HFF-Myc (cell line): ENCODE data around the gene TPX2.

Source experiments
- DNase-seq: peaks from one replicate; pipeline ENCODE4 v3.0.0-alpha.2; 2011; ENCODE audit warnings: low read depth; ENCODE audit errors: extremely low read depth
- H3K4me3 ChIP-seq: replicated peaks from 2 replicates; pipeline ENCODE4 v1.5.1; 2011; ENCODE audit warnings: low read depth, mild to moderate bottlenecking, control low read depth, low read length
- TF ChIP-seq, protein P1 (sequence below): IDR thresholded peaks from 2 replicates; pipeline ENCODE4 v1.5.1; 2012; ENCODE audit warnings: mild to moderate bottlenecking, low read depth, low read length, control low read depth; ENCODE audit errors: missing control alignments

The TPX2 gene

DNA sequence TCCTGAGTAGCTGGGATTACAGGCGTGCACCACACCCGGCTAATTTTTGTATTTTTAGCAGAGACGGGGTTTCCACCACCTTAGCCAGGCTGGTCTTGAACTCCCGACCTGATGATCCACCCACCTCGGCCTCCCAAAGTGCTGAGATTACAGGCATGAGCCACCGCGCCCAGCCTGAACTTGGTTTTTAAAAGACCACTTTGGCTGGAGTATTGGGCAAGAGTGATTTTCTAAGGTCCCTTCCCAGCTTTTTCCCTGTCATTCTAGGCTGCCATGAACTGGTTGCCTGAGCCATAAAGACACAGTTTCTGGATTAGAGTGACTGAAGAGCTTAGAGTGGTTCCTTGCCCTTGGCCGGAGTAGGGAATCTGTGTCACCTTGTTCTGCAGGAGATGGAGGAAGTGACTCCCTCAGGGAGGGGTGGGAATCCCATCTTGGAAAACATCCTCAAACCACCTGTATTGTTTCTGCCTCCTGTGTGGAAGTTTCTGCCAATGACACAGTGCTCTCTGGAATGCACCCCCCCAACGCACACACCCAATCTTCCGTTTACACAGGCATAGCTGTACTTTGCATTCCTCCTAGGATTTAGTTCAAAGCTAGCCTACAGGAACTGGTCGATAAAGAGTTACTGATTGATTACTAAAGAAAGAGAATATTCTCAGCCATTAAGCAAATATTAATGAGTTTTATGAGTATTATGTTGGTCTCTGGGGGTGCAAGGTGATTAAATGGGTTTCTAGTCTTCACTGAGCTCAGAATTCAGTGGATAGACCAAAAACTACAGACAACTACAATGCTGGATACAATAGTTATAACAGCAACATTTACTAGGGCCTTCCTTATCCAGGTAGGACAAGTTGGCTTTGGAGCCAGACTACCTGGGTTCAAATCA lies 34.6 kb upstream of the TPX2 start:
- no peak overlapping the region for H3K4me3 ChIP-seq
- TF ChIP-seq, protein P1, sequence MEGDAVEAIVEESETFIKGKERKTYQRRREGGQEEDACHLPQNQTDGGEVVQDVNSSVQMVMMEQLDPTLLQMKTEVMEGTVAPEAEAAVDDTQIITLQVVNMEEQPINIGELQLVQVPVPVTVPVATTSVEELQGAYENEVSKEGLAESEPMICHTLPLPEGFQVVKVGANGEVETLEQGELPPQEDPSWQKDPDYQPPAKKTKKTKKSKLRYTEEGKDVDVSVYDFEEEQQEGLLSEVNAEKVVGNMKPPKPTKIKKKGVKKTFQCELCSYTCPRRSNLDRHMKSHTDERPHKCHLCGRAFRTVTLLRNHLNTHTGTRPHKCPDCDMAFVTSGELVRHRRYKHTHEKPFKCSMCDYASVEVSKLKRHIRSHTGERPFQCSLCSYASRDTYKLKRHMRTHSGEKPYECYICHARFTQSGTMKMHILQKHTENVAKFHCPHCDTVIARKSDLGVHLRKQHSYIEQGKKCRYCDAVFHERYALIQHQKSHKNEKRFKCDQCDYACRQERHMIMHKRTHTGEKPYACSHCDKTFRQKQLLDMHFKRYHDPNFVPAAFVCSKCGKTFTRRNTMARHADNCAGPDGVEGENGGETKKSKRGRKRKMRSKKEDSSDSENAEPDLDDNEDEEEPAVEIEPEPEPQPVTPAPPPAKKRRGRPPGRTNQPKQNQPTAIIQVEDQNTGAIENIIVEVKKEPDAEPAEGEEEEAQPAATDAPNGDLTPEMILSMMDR: no peak
- no peak for DNase-seq

DNA sequence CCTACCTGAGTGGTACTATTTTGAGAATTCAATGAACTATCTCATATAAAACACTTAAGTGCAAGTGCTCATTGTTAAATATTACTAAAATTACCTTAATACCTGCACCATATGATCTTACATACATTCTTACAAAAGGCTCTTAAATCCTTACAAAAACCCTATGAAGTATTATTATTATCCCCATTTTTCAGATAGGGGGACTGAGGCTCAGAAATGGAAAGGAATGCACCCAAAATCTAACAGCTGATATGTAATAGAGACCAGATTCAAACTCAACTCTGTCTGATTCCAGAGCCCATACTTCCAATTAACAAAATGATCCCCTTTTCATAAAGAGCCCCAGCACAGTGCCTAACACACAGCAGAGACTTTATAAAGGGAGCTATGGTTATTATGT lies 33.9 kb upstream of the TPX2 start:
- H3K4me3 ChIP-seq: no peak overlapping the region
- TF ChIP-seq, protein P1: no peak
- no peak for DNase-seq

DNA sequence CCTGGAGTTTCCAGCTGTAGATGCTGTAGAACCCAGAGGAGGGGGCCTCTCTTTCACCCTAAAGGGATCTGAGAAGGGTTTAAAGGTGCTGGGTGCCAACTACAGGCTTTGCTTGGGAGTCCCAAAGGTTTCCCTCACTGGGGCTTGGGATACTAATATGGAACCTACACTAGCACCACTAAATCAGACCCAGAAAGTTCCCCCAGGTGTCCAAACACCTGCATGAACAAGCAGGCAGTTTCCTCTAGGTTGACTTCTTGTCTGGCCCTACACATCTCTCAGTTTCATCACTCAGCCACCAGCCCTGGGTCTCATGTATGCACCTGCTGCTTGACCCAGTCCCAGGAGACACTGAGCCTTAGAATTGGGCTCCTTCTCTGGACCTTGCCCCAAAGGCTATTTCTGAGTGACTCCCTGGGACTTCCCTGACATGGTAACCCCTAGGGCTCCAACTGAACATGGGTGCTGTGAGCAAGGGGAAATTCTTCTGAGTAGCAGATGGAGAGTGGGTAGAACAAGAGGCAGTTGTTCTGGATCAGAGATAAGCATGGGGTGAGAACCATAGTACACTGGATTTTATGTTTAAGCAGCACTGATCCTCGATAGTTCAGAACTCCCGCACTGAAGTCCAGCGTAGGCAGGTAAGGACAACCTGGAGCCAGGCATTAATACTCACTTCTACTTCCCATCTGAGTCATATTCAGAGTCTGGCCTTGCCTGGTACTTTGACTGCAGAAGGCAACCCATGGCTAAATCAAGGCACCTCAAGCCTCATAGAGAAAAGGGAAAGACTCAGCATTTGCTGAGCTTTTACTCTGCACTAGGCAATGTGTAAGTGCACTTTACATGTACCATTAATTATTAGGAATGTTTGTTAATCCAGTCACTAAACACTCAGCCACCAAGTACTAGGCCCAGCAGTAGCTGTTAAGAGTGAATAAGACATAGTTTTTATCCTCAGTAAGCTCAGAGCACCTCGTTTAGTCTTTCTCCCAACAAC lies 33.2 kb upstream of the TPX2 start:
- H3K4me3 ChIP-seq: no peak overlapping the region
- TF ChIP-seq, protein P1: no peak
- no peak for DNase-seq

DNA sequence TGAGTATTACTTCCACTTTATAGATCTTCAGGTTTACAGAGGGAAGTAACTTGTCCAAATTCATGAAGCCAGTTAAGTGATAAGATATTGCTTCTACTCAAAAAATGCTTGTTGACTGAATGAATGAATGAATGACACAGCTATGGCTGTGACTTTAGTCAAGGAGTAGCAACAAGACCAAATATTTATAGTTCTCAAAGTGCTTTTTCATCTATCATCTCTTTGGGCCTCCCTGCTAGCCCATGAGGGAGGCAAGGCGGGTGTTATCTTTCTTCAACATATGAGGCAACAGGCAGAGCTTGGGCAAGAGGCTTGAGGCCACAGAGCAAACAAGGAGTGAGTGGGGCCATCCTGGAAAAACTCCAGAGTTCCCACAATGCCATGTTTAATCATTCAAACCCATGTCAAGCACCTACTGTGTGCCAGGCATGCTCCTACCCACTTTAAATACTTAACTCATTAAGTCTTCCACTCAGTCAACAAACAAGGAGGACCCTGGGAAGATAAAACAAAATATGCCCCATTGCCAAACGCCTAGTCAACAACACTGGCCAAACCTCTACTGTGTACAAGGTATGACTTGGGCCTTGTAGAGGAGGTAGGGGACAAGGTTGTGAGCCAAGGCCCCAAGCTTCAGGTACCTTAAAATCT lies 32.4 kb upstream of the TPX2 start:
- H3K4me3 ChIP-seq: no peak overlapping the region
- DNase-seq: no peak
- TF ChIP-seq, protein P1: no peak

DNA sequence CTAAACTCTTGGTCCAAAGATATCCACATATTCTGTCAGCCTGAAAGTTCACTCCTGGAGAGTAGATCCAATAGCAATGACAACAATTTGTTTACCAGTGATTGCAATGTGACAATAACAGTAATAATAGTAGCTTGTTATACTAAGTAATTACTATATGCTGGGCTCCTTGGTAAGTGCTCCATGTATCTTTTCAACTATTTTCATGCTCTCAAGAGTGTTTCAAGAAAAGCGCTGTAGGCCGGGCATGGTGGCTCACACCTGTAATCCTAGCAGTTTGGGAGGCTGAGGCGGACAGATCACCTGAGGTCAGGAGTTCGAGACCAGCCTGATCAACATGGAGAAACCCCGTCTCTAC lies 31.9 kb upstream of the TPX2 start:
- no peak overlapping the region for H3K4me3 ChIP-seq
- DNase-seq: no peak
- TF ChIP-seq, protein P1: no peak

DNA sequence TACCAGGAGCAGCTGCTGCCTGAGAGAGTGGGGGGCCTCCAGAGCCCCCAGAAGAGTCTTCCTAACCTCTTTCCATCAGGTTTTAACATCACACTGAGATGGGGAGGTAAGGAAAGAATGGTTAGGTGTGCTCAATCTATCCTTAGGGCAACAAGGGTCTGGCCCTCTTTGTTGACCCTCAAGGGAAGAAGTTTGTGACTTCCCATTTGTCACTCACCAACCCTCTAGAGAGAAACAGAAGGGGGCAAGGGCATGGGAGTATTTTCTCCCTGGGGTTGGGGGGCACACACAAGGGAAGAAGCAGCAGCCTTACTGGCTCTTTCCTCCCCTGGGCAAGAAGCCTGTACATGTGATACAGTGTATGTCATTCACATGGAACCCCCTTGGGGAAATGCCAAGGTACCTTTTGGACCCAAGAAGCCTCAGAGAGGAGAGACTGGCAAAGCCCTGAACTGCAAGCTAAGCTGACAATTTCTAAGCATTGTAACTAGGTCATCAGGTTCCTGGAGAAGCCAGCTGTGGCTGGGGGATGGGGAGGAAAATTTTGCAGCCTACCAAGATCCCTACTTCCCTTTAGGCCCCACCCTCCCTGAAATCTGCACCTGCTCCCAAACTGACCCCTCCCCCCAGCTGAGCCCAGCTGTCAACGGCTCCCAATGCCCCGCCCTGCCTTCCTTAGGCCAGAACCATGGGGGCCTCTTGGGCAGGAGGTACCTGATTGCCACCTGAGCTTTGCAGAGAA lies 30.9 kb upstream of the TPX2 start:
- DNase-seq: no peak
- no peak overlapping the region for H3K4me3 ChIP-seq
- TF ChIP-seq, protein P1: no peak
